OCI-LY3 (cell line): ENCODE measurements around the gene CISTR.

Experiments
- H2AFZ ChIP-seq: fragments of 200-600, 300-600 bp; shearing (Covaris generic); 2 replicates; pipeline ENCODE4 v1.6.0; 2014; ENCODE audit warnings: antibody characterized with exemption, low read depth, low read length
- H3K27ac ChIP-seq: fragments of 200-600, 300-600 bp; sonication (generic); 2 replicates; pipeline ENCODE4 v1.5.1; 2014; ENCODE audit warnings: mild to moderate bottlenecking, low read length, moderate library complexity, mixed read lengths
- H3K27me3 ChIP-seq: fragments of 200-600, 300-600 bp; sonication (generic); 2 replicates; pipeline ENCODE4 v1.6.1; 2014; ENCODE audit warnings: low read depth, low read length, mixed read lengths
- H3K36me3 ChIP-seq: fragments of 200-600, 300-600 bp; sonication (generic); replicated peaks from 2 replicates; pipeline ENCODE3; 2014; ENCODE audit warnings: low read depth, low read length, mixed read lengths
- H3K4me1 ChIP-seq: fragments of 300-600, 200-600 bp; sonication (generic); 2 replicates; pipeline ENCODE4 v1.6.1; 2014; ENCODE audit warnings: low read length, mixed read lengths
- H3K4me2 ChIP-seq: fragments of 200-600, 300-600 bp; sonication (generic); 2 replicates; pipeline ENCODE4 v1.6.1; 2014; ENCODE audit warnings: low read length, mixed read lengths
- H3K4me3 ChIP-seq: fragments of 300-600, 200-600 bp; sonication (generic); 2 replicates; pipeline ENCODE4 v1.5.1; 2014; ENCODE audit warnings: antibody characterized with exemption, mild to moderate bottlenecking, low read length, moderate library complexity
- H3K79me2 ChIP-seq: fragments of 300-600, 200-600 bp; shearing (Covaris generic); 2 replicates; pipeline ENCODE4 v1.6.1; 2014; ENCODE audit warnings: mild to moderate bottlenecking, low read length, mixed read lengths
- H3K9ac ChIP-seq: fragments of 300-600, 200-600 bp; shearing (Covaris generic); 2 replicates; pipeline ENCODE4 v1.6.0; 2014; ENCODE audit warnings: mild to moderate bottlenecking, low read length, moderate library complexity
- H3K9me3 ChIP-seq: fragments of 200-600, 300-600 bp; shearing (Covaris generic); 2 replicates; pipeline ENCODE4 v1.6.1; 2014; ENCODE audit warnings: low read length, mixed read lengths; ENCODE audit not compliant: insufficient read depth
- H4K20me1 ChIP-seq: fragments of 200-600, 300-600 bp; sonication (generic); 2 replicates; pipeline ENCODE4 v1.6.1; 2016; ENCODE audit warnings: low read length, mixed read lengths; ENCODE audit not compliant: insufficient read depth
- EZH2phosphoT487 ChIP-seq: fragments of 200-600 bp; shearing (Covaris generic); IDR thresholded peaks from 2 replicates; pipeline ENCODE4 v1.6.1; 2018; ENCODE audit warnings: antibody characterized with exemption, mixed run types, low read depth
- TF ChIP-seq, protein P1 (sequence below): fragments of 200-600, 300-600 bp; sonication (generic); IDR thresholded peaks from 2 replicates; pipeline ENCODE4 v1.5.1; 2014; ENCODE audit warnings: antibody characterized with exemption, low read length, low read depth

CISTR gene

DNA sequence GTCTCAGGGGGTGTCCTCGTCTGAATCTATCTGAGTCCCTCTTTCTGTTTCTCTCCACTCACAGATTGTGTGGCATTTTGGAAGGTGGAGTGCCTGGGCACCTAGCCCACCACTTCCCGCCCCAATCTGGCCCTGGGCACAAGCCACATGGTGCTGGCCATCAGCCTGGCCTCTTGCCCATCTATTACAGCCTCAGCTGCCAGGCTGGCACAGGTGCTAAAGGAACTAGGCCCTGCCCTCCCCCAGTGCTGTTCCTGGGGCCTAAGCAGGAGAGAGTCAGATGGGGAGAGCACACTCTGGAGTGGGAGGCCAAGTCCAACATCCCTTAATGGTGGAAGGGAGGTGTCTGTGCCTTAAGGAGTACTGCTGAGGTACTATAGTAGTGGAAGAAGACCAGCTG, 16.2 kb downstream of the CISTR start:
- no peaks in the 10 kb centered on the region for H3K4me1 ChIP-seq
- no peak overlapping the region for H3K4me2 ChIP-seq
- no peak overlapping the region for H3K9ac ChIP-seq
- no peak overlapping the region for H3K4me3 ChIP-seq
- H3K79me2 ChIP-seq, result no peaks in the 10 kb centered on the region
- no peaks in the 10 kb centered on the region for H3K36me3 ChIP-seq
- H2AFZ ChIP-seq, result no peak overlapping the region
- no peak for TF ChIP-seq EZH2phosphoT487
- TF ChIP-seq, protein P1, sequence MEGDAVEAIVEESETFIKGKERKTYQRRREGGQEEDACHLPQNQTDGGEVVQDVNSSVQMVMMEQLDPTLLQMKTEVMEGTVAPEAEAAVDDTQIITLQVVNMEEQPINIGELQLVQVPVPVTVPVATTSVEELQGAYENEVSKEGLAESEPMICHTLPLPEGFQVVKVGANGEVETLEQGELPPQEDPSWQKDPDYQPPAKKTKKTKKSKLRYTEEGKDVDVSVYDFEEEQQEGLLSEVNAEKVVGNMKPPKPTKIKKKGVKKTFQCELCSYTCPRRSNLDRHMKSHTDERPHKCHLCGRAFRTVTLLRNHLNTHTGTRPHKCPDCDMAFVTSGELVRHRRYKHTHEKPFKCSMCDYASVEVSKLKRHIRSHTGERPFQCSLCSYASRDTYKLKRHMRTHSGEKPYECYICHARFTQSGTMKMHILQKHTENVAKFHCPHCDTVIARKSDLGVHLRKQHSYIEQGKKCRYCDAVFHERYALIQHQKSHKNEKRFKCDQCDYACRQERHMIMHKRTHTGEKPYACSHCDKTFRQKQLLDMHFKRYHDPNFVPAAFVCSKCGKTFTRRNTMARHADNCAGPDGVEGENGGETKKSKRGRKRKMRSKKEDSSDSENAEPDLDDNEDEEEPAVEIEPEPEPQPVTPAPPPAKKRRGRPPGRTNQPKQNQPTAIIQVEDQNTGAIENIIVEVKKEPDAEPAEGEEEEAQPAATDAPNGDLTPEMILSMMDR, result no peak
- H3K27ac ChIP-seq, result no peak overlapping the region
- no peaks in the 10 kb centered on the region for H4K20me1 ChIP-seq
- H3K27me3 ChIP-seq, result peaks cover 22% of the 10 kb centered on the region
- no peaks in the 10 kb centered on the region for H3K9me3 ChIP-seq

DNA sequence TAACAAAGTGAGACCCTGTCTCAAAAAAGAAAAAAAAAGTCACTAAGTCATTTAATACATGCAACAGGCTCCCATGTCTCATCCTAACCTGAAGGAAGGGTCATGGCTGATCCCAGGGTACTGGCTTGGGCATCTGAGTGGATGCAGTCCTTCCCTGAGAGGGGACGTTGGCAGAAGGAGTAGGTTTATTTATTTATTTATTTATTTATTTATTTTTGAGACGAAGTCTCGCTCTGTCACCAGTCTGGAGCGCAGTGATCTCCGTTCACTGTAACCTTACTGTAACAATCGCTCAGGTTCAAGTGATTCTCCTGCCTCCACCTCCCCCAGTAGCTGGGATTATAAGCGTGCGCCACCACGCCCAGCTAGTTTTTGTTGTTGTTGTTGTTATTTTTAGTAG, 17.4 kb downstream of the CISTR start:
- H3K27me3 ChIP-seq, result peaks cover 22% of the 10 kb centered on the region
- TF ChIP-seq, protein P1, result no peak
- no peak for TF ChIP-seq EZH2phosphoT487

DNA sequence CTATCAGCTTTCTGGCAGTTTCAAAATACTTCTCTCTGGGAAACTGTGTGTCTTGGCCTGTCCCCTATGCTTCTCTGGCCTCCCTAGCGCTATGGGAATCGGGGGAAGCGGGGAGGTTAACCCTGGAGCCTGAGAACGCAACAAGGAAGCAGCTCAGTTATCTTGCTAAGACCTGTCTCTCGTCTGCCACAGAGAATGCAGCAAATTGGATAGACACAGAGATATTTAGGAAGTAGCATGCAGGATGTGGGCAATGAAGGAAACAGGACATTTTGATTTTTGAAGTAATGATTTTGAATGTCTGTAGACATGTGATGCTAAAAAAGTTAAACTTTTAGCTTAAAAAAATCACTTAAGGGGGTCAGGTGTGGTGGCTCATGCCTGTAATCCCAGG, 18.0 kb downstream of the CISTR start:
- no peak overlapping the region for H3K4me3 ChIP-seq
- H4K20me1 ChIP-seq, result no peaks in the 10 kb centered on the region
- peaks cover 22% of the 10 kb centered on the region for H3K27me3 ChIP-seq
- H3K9me3 ChIP-seq, result no peaks in the 10 kb centered on the region
- H3K27ac ChIP-seq, result no peak overlapping the region
- H3K79me2 ChIP-seq, result no peaks in the 10 kb centered on the region
- no peak for TF ChIP-seq EZH2phosphoT487
- TF ChIP-seq, protein P1, result no peak
- no peak overlapping the region for H3K9ac ChIP-seq
- no peaks in the 10 kb centered on the region for H3K4me1 ChIP-seq
- H3K4me2 ChIP-seq, result no peak overlapping the region
- no peaks in the 10 kb centered on the region for H3K36me3 ChIP-seq
- H2AFZ ChIP-seq, result no peak overlapping the region

More for the DNA sequence above, 17.4 kb downstream of the CISTR start:
- no peak overlapping the region for H2AFZ ChIP-seq
- no peaks in the 10 kb centered on the region for H3K9me3 ChIP-seq
- H3K9ac ChIP-seq, result no peak overlapping the region
- no peaks in the 10 kb centered on the region for H3K79me2 ChIP-seq
- H3K4me3 ChIP-seq, result no peak overlapping the region
- no peaks in the 10 kb centered on the region for H3K36me3 ChIP-seq
- H3K4me1 ChIP-seq, result no peaks in the 10 kb centered on the region
- no peak overlapping the region for H3K27ac ChIP-seq
- no peaks in the 10 kb centered on the region for H4K20me1 ChIP-seq
- no peak overlapping the region for H3K4me2 ChIP-seq

DNA sequence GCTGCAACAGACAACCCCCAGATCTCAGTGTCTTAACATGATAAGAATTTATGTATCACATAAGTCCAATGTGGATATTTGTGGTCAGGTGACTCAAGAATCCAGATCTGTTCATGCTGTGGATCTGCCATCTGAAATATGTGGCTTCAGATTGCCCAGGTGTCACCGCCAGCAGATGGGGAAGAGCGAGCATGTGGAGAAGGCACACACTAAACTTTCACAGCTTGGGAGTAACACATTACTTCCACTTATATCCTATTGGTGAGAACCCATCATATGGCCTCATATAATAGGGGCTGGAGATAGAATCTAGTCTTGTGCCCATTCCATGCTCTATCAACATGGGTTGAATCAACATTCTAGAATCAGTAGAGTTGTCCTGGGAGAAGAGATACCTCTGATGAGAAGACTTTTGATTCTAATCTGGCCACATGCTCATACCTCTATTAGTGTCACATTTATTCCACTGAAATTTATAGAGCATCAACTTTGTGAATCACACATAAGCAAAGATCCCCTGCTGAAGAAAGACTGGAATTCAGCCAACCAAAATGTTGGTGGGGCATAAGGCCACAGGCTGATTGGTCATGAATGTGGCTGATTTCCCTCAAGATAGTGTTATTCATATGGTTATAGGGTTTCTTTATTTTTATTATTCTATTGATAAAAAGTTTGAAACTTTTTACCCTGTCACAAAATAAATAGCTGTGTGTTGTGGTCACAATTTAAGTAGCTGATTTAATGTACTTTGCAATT, 18.6 kb downstream of the CISTR start:
- Histone ChIP-seq H3K4me2 (no peak overlapping the region), H2AFZ (no peak overlapping the region), H3K4me3 (no peak overlapping the region), H3K27me3 (peaks cover 22% of the 10 kb centered on the region), H3K27ac (no peak overlapping the region), H3K79me2 (no peaks in the 10 kb centered on the region), H3K9me3 (no peaks in the 10 kb centered on the region), H4K20me1 (no peaks in the 10 kb centered on the region), H3K4me1 (peaks cover under 1% of the 10 kb centered on the region; the same call in 1 of the 2 replicates), H3K36me3 (no peaks in the 10 kb centered on the region), H3K9ac (no peak overlapping the region)
- TF ChIP-seq, protein P1, result no peak
- no peak for TF ChIP-seq EZH2phosphoT487
